ENCODE measurements around the gene STAM. TPM values are rescaled to one million over a fixed set of nuclear protein-coding genes. Genes with fewer than 3 reads are reported as not detected.
A peak's percentile ranks its signal among the peaks of the same experiment; 100 is the strongest.

STAM gene
- total and polyA plus RNA-seq, 9 of the 15 experiments (the other 6 are each of a cell fraction or from before 2014, with no cell fraction given), result 13.8 to 33.5 (median 26.4) TPM

DNA sequence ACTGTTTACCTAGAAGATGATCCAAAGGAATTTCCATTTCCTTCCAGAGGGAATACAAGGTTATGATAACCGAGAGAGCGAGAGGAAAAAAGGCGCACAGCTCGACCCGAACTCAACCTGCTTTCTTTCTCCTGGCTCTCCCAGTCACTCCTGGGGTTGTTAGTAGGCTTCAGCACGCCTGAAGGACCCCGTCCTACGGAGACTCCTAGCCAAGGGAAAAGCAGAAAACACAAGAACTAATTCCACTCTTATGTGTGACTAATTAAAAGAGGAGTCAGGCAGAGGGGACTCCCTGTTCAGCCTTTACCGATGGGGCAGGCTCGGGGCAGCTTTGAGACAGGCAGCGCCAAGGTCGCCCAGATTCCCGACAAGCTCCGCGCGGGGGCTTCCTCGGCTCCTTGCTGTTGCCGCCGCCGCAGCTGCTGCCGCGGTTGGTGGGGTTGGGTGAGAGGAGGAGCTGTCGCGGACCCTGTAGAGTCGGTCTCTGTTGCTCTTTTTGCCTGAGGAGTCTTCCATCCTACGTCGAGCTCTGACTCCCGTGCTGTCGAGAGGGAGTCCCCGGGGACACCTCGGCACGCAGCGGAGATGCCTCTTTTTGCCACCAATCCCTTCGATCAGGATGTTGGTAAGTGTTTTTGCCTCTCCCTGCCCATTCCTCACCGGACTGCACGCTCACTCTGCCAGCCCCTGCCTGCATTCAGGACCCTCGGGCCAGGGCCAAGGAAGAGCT, at the start of gene STAM (continued):
- TF ChIP-seq, protein P1, sequence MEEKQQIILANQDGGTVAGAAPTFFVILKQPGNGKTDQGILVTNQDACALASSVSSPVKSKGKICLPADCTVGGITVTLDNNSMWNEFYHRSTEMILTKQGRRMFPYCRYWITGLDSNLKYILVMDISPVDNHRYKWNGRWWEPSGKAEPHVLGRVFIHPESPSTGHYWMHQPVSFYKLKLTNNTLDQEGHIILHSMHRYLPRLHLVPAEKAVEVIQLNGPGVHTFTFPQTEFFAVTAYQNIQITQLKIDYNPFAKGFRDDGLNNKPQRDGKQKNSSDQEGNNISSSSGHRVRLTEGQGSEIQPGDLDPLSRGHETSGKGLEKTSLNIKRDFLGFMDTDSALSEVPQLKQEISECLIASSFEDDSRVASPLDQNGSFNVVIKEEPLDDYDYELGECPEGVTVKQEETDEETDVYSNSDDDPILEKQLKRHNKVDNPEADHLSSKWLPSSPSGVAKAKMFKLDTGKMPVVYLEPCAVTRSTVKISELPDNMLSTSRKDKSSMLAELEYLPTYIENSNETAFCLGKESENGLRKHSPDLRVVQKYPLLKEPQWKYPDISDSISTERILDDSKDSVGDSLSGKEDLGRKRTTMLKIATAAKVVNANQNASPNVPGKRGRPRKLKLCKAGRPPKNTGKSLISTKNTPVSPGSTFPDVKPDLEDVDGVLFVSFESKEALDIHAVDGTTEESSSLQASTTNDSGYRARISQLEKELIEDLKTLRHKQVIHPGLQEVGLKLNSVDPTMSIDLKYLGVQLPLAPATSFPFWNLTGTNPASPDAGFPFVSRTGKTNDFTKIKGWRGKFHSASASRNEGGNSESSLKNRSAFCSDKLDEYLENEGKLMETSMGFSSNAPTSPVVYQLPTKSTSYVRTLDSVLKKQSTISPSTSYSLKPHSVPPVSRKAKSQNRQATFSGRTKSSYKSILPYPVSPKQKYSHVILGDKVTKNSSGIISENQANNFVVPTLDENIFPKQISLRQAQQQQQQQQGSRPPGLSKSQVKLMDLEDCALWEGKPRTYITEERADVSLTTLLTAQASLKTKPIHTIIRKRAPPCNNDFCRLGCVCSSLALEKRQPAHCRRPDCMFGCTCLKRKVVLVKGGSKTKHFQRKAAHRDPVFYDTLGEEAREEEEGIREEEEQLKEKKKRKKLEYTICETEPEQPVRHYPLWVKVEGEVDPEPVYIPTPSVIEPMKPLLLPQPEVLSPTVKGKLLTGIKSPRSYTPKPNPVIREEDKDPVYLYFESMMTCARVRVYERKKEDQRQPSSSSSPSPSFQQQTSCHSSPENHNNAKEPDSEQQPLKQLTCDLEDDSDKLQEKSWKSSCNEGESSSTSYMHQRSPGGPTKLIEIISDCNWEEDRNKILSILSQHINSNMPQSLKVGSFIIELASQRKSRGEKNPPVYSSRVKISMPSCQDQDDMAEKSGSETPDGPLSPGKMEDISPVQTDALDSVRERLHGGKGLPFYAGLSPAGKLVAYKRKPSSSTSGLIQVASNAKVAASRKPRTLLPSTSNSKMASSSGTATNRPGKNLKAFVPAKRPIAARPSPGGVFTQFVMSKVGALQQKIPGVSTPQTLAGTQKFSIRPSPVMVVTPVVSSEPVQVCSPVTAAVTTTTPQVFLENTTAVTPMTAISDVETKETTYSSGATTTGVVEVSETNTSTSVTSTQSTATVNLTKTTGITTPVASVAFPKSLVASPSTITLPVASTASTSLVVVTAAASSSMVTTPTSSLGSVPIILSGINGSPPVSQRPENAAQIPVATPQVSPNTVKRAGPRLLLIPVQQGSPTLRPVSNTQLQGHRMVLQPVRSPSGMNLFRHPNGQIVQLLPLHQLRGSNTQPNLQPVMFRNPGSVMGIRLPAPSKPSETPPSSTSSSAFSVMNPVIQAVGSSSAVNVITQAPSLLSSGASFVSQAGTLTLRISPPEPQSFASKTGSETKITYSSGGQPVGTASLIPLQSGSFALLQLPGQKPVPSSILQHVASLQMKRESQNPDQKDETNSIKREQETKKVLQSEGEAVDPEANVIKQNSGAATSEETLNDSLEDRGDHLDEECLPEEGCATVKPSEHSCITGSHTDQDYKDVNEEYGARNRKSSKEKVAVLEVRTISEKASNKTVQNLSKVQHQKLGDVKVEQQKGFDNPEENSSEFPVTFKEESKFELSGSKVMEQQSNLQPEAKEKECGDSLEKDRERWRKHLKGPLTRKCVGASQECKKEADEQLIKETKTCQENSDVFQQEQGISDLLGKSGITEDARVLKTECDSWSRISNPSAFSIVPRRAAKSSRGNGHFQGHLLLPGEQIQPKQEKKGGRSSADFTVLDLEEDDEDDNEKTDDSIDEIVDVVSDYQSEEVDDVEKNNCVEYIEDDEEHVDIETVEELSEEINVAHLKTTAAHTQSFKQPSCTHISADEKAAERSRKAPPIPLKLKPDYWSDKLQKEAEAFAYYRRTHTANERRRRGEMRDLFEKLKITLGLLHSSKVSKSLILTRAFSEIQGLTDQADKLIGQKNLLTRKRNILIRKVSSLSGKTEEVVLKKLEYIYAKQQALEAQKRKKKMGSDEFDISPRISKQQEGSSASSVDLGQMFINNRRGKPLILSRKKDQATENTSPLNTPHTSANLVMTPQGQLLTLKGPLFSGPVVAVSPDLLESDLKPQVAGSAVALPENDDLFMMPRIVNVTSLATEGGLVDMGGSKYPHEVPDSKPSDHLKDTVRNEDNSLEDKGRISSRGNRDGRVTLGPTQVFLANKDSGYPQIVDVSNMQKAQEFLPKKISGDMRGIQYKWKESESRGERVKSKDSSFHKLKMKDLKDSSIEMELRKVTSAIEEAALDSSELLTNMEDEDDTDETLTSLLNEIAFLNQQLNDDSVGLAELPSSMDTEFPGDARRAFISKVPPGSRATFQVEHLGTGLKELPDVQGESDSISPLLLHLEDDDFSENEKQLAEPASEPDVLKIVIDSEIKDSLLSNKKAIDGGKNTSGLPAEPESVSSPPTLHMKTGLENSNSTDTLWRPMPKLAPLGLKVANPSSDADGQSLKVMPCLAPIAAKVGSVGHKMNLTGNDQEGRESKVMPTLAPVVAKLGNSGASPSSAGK (IDR thresholded peaks at IDR 0.05), result no peak
- TF ChIP-seq, protein P2, sequence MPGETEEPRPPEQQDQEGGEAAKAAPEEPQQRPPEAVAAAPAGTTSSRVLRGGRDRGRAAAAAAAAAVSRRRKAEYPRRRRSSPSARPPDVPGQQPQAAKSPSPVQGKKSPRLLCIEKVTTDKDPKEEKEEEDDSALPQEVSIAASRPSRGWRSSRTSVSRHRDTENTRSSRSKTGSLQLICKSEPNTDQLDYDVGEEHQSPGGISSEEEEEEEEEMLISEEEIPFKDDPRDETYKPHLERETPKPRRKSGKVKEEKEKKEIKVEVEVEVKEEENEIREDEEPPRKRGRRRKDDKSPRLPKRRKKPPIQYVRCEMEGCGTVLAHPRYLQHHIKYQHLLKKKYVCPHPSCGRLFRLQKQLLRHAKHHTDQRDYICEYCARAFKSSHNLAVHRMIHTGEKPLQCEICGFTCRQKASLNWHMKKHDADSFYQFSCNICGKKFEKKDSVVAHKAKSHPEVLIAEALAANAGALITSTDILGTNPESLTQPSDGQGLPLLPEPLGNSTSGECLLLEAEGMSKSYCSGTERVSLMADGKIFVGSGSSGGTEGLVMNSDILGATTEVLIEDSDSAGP (CRISPR knock-in tag; IDR thresholded peaks at IDR 0.05), result no peak
- peak; percentile 49 for TF ChIP-seq L3MBTL2 (IDR thresholded peaks at IDR 0.05)
- TF ChIP-seq ZC3H11A (IDR thresholded peaks at IDR 0.05; ENCODE audit: low read depth, low read length), result no peak
- TF ChIP-seq, protein P3, sequence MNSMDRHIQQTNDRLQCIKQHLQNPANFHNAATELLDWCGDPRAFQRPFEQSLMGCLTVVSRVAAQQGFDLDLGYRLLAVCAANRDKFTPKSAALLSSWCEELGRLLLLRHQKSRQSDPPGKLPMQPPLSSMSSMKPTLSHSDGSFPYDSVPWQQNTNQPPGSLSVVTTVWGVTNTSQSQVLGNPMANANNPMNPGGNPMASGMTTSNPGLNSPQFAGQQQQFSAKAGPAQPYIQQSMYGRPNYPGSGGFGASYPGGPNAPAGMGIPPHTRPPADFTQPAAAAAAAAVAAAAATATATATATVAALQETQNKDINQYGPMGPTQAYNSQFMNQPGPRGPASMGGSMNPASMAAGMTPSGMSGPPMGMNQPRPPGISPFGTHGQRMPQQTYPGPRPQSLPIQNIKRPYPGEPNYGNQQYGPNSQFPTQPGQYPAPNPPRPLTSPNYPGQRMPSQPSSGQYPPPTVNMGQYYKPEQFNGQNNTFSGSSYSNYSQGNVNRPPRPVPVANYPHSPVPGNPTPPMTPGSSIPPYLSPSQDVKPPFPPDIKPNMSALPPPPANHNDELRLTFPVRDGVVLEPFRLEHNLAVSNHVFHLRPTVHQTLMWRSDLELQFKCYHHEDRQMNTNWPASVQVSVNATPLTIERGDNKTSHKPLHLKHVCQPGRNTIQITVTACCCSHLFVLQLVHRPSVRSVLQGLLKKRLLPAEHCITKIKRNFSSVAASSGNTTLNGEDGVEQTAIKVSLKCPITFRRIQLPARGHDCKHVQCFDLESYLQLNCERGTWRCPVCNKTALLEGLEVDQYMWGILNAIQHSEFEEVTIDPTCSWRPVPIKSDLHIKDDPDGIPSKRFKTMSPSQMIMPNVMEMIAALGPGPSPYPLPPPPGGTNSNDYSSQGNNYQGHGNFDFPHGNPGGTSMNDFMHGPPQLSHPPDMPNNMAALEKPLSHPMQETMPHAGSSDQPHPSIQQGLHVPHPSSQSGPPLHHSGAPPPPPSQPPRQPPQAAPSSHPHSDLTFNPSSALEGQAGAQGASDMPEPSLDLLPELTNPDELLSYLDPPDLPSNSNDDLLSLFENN (IDR thresholded peaks at IDR 0.05; ENCODE audit: low read depth in 2 of 2, low read length in 2 of 2), result no peak
- TF ChIP-seq, protein P4, sequence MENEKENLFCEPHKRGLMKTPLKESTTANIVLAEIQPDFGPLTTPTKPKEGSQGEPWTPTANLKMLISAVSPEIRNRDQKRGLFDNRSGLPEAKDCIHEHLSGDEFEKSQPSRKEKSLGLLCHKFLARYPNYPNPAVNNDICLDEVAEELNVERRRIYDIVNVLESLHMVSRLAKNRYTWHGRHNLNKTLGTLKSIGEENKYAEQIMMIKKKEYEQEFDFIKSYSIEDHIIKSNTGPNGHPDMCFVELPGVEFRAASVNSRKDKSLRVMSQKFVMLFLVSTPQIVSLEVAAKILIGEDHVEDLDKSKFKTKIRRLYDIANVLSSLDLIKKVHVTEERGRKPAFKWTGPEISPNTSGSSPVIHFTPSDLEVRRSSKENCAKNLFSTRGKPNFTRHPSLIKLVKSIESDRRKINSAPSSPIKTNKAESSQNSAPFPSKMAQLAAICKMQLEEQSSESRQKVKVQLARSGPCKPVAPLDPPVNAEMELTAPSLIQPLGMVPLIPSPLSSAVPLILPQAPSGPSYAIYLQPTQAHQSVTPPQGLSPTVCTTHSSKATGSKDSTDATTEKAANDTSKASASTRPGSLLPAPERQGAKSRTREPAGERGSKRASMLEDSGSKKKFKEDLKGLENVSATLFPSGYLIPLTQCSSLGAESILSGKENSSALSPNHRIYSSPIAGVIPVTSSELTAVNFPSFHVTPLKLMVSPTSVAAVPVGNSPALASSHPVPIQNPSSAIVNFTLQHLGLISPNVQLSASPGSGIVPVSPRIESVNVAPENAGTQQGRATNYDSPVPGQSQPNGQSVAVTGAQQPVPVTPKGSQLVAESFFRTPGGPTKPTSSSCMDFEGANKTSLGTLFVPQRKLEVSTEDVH (IDR thresholded peaks at IDR 0.05; ENCODE audit: low read depth, partially characterized antibody), result no peak
